AG08395 (cell line): ENCODE measurements around the gene DOCK11.
"Not testable (repeated sequence)": the region's sequence is repeated elsewhere in the genome, so short reads cannot be mapped to it uniquely, and the experiment has no call there.

Experiments used
- DNase-seq: peaks from one replicate; pipeline ENCODE4 v3.0.0; 2012; ENCODE audit warnings: mixed read lengths, low spot score

The DOCK11 gene

GRCh38 chrX:118570209-118570608 is 74.6 kb downstream of the DOCK11 start:
- no peak for DNase-seq

GRCh38 chrX:118571836-118572235 is 76.2 kb downstream of the DOCK11 start:
- DNase-seq: no peak

- DNase-seq: no peak
These were observed 79.1 kb downstream of the DOCK11 start for GRCh38 chrX:118574666-118575065.

GRCh38 chrX:118577041-118577440 is 81.4 kb downstream of the DOCK11 start:
- DNase-seq: no peak

- no peak for DNase-seq
These were observed 83.8 kb downstream of the DOCK11 start for GRCh38 chrX:118579417-118579816.

- not testable (repeated sequence) for DNase-seq
These were observed 87.3 kb downstream of the DOCK11 start for GRCh38 chrX:118582926-118583325.

GRCh38 chrX:118583781-118584180 is 88.2 kb downstream of the DOCK11 start:
- no peak for DNase-seq

GRCh38 chrX:118585296-118585695 is 89.7 kb downstream of the DOCK11 start:
- DNase-seq: no peak

GRCh38 chrX:118586206-118586605 is 90.6 kb downstream of the DOCK11 start:
- not testable (repeated sequence) for DNase-seq

GRCh38 chrX:118588715-118589114 is 93.1 kb downstream of the DOCK11 start:
- no peak for DNase-seq

GRCh38 chrX:118589227-118589626 is 93.6 kb downstream of the DOCK11 start:
- DNase-seq: no peak

- DNase-seq: no peak
These were observed 97.8 kb downstream of the DOCK11 start for GRCh38 chrX:118593407-118593806.

- no peak for DNase-seq
These were observed 99.2 kb downstream of the DOCK11 start for GRCh38 chrX:118594697-118595420.

- DNase-seq: no peak
These were observed 100.0 kb downstream of the DOCK11 start for GRCh38 chrX:118595501-118596042.

GRCh38 chrX:118596390-118596789 is 100.8 kb downstream of the DOCK11 start:
- DNase-seq: no peak

GRCh38 chrX:118603981-118604380 is 108.4 kb downstream of the DOCK11 start:
- DNase-seq: peak; percentile 66

GRCh38 chrX:118612290-118612689 is 116.7 kb downstream of the DOCK11 start:
- no peak for DNase-seq

- no peak for DNase-seq
These were observed 118.5 kb downstream of the DOCK11 start for GRCh38 chrX:118614150-118614549.

GRCh38 chrX:118615141-118615540 is 119.5 kb downstream of the DOCK11 start:
- DNase-seq: no peak

- DNase-seq: no peak
These were observed 125.6 kb downstream of the DOCK11 start for GRCh38 chrX:118621081-118621759.

GRCh38 chrX:118623062-118623461 is 127.4 kb downstream of the DOCK11 start:
- no peak for DNase-seq

GRCh38 chrX:118626346-118626745 is 130.7 kb downstream of the DOCK11 start:
- DNase-seq: no peak

GRCh38 chrX:118627084-118627758 is 131.6 kb downstream of the DOCK11 start:
- no peak for DNase-seq
